ENCODE results near the gene ZNF25.

- TF ChIP-seq POLR2A (IDR thresholded peaks at IDR 0.05), result no peak
- TF ChIP-seq CTCF (IDR thresholded peaks at IDR 0.05), result no peak
Measured at GRCh38 chr10:37934791-37935190, 41.7 kb downstream of the ZNF25 start.

Data from uterus (tissue), 2 donors.